SK-N-MC (cell line): ENCODE data around the gene CFLAR.

ENCODE experiments used
- EZH2 ChIP-seq: fragments of 200-600 bp; sonication (generic); IDR thresholded peaks from one replicate; pipeline ENCODE4 v1.6.1; 2017; ENCODE audit warnings: antibody characterized with exemption
- POLR2AphosphoS5 ChIP-seq: IDR thresholded peaks from 2 replicates; pipeline ENCODE4 v1.6.1; 2012; ENCODE audit warnings: mild to moderate bottlenecking, low read depth, low read length, borderline replicate concordance

- TF ChIP-seq POLR2AphosphoS5 (no peak), EZH2 (no peak)
Observed at GRCh38 chr2:201205515-201205849, 89.5 kb downstream of the CFLAR start.
